RWPE1 (cell line): ENCODE measurements around the gene PTK7.

ENCODE experiments used
- CTCF ChIA-PET: fragments of 350-600 bp; sonication (Branson Sonifier 250); formaldehyde crosslinking; extraction: SDS; loops from one replicate; lab custom pipeline; 2021; lab: Yijun Ruan, JAX
- POLR2A ChIA-PET: fragments of 400-600 bp; formaldehyde crosslinking; extraction: SDS; loops from one replicate; lab custom pipeline; 2020; ENCODE audit warnings: antibody characterized with exemption; ENCODE audit not compliant: low non-redundant PET; lab: Yijun Ruan, JAX
- DNase-seq: peaks from one replicate; pipeline ENCODE4 v3.0.0; 2012; ENCODE audit warnings: low spot score
- H3K27ac ChIP-seq: fragments of 450-650 bp; 2 replicates; pipeline ENCODE4 v1.5.1; 2017
- CTCF ChIP-seq: fragments of 450-650 bp; conservative IDR thresholded peaks from 2 replicates; pipeline ENCODE4 v1.5.1; 2017; ENCODE audit warnings: low read depth, mild to moderate bottlenecking

The PTK7 gene

GRCh38 chr6:43150051-43150751 is 74.1 kb downstream of the PTK7 start:
- H3K27ac ChIP-seq = no peak overlapping the region; the same call in 1 of the 2 replicates

GRCh38 chr6:43159599-43159998 is 83.5 kb downstream of the PTK7 start:
- no peak for DNase-seq
- CTCF ChIA-PET = no interaction called here
- POLR2A ChIA-PET = no interaction called here

More at GRCh38 chr6:43150051-43150751, 74.1 kb downstream of the PTK7 start:
- TF ChIP-seq CTCF = no peak
- CTCF ChIA-PET = no interaction called here
- no peak for DNase-seq
- POLR2A ChIA-PET = no interaction called here

GRCh38 chr6:43163899-43164298 is 87.8 kb downstream of the PTK7 start:
- no peak for DNase-seq
- H3K27ac ChIP-seq = no peak overlapping the region
- POLR2A ChIA-PET = interaction anchor here (0.6 kb wide), 2 partner anchors 12 to 56 kb away, joined by 3 to 8 read pairs; no protein-coding TSS in a partner anchor
- CTCF ChIA-PET = interaction anchor here (0.5 kb wide), 1 partner anchor 339 kb away, joined by 4 read pairs; no protein-coding TSS in a partner anchor
- no peak for TF ChIP-seq CTCF

More at GRCh38 chr6:43159599-43159998, 83.5 kb downstream of the PTK7 start:
- TF ChIP-seq CTCF = no peak
- no peak overlapping the region for H3K27ac ChIP-seq

GRCh38 chr6:43170417-43170930 is 94.4 kb downstream of the PTK7 start:
- H3K27ac ChIP-seq = peak overlapping the region; percentile 97
- no peak for TF ChIP-seq CTCF
- POLR2A ChIA-PET = interaction anchor here (0.5 to 0.6 kb wide), 3 partner anchors 25 to 103 kb away, joined by 3 to 5 read pairs (median 4); partner anchors contain the start of gene TTBK1
- peak; percentile 77 for DNase-seq
- CTCF ChIA-PET = no interaction called here

- peak; percentile 95 for DNase-seq
- ChIA-PET CTCF (interaction anchor here (0.6 kb wide), 1 partner anchor 426 kb away, joined by 4 read pairs; no protein-coding TSS in a partner anchor), POLR2A (interaction anchor here (0.6 kb wide), 1 partner anchor 26 kb away, joined by 4 read pairs; no protein-coding TSS in a partner anchor)
- peak within 1 kb of the TSS; percentile 97 for H3K27ac ChIP-seq
- TF ChIP-seq CTCF = peak; percentile 78
Observed at GRCh38 chr6:43170931-43171706, 95.0 kb downstream of the PTK7 start, which contains the start of gene SRF. Gene SRF (plus strand): TSS chr6:43171269. CDS start chr6:43171657, 388 bp downstream.

- no peak for TF ChIP-seq CTCF
- H3K27ac ChIP-seq = peak overlapping the region; percentile 97
- ChIA-PET POLR2A (no interaction called here), CTCF (interaction anchor here (0.6 kb wide), 2 partner anchors 18 to 425 kb away, joined by 3 to 4 read pairs; no protein-coding TSS in a partner anchor)
- no peak for DNase-seq
Observed at GRCh38 chr6:43171707-43172103, 95.6 kb downstream of the PTK7 start.
